ENCODE measurements around the gene TSPO. TPM values are rescaled to one million over a fixed set of nuclear protein-coding genes. Genes with fewer than 3 reads are reported as not detected.

The TSPO gene
- total RNA-seq, 1 experiment from 2014 or later = 195 TPM

GRCh38 chr22:43174941-43175531 is 23.7 kb downstream of the TSPO start:
- DNase-seq = no peak
- CTCF ChIA-PET = interaction anchor here (1.0 kb wide), 1 partner anchor 16 kb away, joined by 3 read pairs; no protein-coding TSS in a partner anchor
- Mint-ChIP-seq H3K36me3 (ENCODE audit: insufficient read depth, unreplicated experiment) (peaks cover 53% of the 10 kb centered on the region), H3K9me3 (ENCODE audit: low read depth, unreplicated experiment) (no peaks in the 10 kb centered on the region), H3K27ac (ENCODE audit: unreplicated experiment) (no peak overlapping the region), H3K4me1 (ENCODE audit: low read depth, unreplicated experiment) (no peaks in the 10 kb centered on the region), H3K4me3 (ENCODE audit: low read depth, unreplicated experiment) (no peak overlapping the region), H3K27me3 (ENCODE audit: unreplicated experiment) (no peaks in the 10 kb centered on the region)
- TF ChIP-seq, protein P1, sequence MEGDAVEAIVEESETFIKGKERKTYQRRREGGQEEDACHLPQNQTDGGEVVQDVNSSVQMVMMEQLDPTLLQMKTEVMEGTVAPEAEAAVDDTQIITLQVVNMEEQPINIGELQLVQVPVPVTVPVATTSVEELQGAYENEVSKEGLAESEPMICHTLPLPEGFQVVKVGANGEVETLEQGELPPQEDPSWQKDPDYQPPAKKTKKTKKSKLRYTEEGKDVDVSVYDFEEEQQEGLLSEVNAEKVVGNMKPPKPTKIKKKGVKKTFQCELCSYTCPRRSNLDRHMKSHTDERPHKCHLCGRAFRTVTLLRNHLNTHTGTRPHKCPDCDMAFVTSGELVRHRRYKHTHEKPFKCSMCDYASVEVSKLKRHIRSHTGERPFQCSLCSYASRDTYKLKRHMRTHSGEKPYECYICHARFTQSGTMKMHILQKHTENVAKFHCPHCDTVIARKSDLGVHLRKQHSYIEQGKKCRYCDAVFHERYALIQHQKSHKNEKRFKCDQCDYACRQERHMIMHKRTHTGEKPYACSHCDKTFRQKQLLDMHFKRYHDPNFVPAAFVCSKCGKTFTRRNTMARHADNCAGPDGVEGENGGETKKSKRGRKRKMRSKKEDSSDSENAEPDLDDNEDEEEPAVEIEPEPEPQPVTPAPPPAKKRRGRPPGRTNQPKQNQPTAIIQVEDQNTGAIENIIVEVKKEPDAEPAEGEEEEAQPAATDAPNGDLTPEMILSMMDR (IDR thresholded peaks at IDR 0.05; ENCODE audit: unreplicated experiment) = no peak
- no TSS peak for BruUV-seq (replicated peaks)
- intact Hi-C loops (cut with micrococcal nuclease; ENCODE audit: unreplicated experiment) = no loop called here

GRCh38 chr22:43176090-43176489 is 24.7 kb downstream of the TSPO start:
- Mint-ChIP-seq H3K4me3 (ENCODE audit: low read depth, unreplicated experiment) (no peak overlapping the region), H3K4me1 (ENCODE audit: low read depth, unreplicated experiment) (no peaks in the 10 kb centered on the region), H3K9me3 (ENCODE audit: low read depth, unreplicated experiment) (no peaks in the 10 kb centered on the region), H3K27ac (ENCODE audit: unreplicated experiment) (no peak overlapping the region), H3K36me3 (ENCODE audit: insufficient read depth, unreplicated experiment) (peaks cover 61% of the 10 kb centered on the region), H3K27me3 (ENCODE audit: unreplicated experiment) (no peaks in the 10 kb centered on the region)
- TF ChIP-seq, protein P1 (IDR thresholded peaks at IDR 0.05; ENCODE audit: unreplicated experiment) = no peak
- no TSS peak for BruUV-seq (replicated peaks)
- DNase-seq = no peak
- intact Hi-C loops (cut with micrococcal nuclease; ENCODE audit: unreplicated experiment) = no loop called here
- CTCF ChIA-PET = no interaction called here

GRCh38 chr22:43177479-43177878 is 26.1 kb downstream of the TSPO start:
- CTCF ChIA-PET = interaction anchor here (0.6 kb wide), 1 partner anchor 16 kb away, joined by 3 read pairs; no protein-coding TSS in a partner anchor
- TF ChIP-seq, protein P1 (IDR thresholded peaks at IDR 0.05; ENCODE audit: unreplicated experiment) = no peak
- no peaks in the 10 kb centered on the region for H3K4me1 Mint-ChIP-seq (ENCODE audit: low read depth, unreplicated experiment)
- H3K9me3 Mint-ChIP-seq (ENCODE audit: low read depth, unreplicated experiment) = no peaks in the 10 kb centered on the region
- BruUV-seq (replicated peaks) = no TSS peak
- intact Hi-C loops (cut with micrococcal nuclease; ENCODE audit: unreplicated experiment) = no loop called here
- peaks cover 59% of the 10 kb centered on the region for H3K36me3 Mint-ChIP-seq (ENCODE audit: insufficient read depth, unreplicated experiment)
- DNase-seq = no peak
- H3K27me3 Mint-ChIP-seq (ENCODE audit: unreplicated experiment) = no peaks in the 10 kb centered on the region
- no peak overlapping the region for H3K27ac Mint-ChIP-seq (ENCODE audit: unreplicated experiment)
- no peak overlapping the region for H3K4me3 Mint-ChIP-seq (ENCODE audit: low read depth, unreplicated experiment)

DNA sequence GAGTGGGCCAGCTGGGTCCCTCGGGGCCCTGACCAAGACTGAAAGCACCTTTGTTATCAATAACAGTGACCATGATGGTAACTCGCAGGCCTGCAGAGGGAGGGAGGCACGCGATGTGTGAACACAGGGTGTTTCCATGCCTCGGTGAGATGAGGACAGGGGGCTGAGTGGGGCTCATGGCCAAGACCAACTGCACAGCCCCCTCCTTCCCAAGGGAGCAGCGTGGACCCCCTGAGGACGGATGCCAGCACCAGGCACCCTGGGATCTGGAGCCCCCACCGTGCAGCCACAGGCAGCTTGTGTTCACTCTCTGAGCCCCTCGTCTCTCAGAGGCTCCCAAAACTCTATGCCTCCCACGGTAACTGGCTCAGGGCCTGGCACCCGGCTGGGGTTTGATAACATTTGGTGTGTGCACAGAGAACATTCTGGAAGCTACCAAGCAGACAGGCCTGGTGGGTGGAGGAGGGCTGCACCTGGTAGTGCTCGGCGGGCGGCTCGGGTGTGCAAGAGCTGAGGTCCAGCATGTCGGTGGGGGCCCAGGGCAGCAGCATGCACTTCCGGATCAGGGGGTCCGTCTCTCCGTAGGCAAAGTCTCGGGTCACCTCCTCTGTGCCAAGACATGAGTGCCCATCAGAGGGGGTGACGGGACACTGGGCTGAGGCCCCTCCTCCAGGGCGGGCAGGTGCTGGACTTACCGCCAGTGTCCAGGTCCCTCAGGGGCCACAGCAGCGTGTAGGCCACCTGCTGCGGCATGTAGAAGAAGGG is 28.0 kb downstream of the TSPO start:
- Mint-ChIP-seq H3K27me3 (ENCODE audit: unreplicated experiment) (no peaks in the 10 kb centered on the region), H3K27ac (ENCODE audit: unreplicated experiment) (no peak overlapping the region), H3K4me1 (ENCODE audit: low read depth, unreplicated experiment) (peaks cover 13% of the 10 kb centered on the region), H3K4me3 (ENCODE audit: low read depth, unreplicated experiment) (no peak overlapping the region), H3K9me3 (ENCODE audit: low read depth, unreplicated experiment) (no peaks in the 10 kb centered on the region), H3K36me3 (ENCODE audit: insufficient read depth, unreplicated experiment) (peaks cover 41% of the 10 kb centered on the region)
- intact Hi-C loops (cut with micrococcal nuclease; ENCODE audit: unreplicated experiment) = no loop called here
- CTCF ChIA-PET = no interaction called here
- no TSS peak for BruUV-seq (replicated peaks)
- no peak for DNase-seq
- TF ChIP-seq, protein P1 (IDR thresholded peaks at IDR 0.05; ENCODE audit: unreplicated experiment) = no peak
